Left colon (tissue), 2 donors: Measurements from ENCODE around the gene USP15. TPM values are rescaled to one million over a fixed set of nuclear protein-coding genes. Genes with fewer than 3 reads are reported as not detected.
"Not testable (repeated sequence)": the region's sequence is repeated elsewhere in the genome, so short reads cannot be mapped to it uniquely, and the experiment has no call there.

ENCODE experiments used
- ATAC-seq: fragments of 200-7000 bp; cut with Tn5 transposase; one replicate; pipeline ENCODE4 v1.9.1; 2020; ENCODE audit warnings: mild to moderate bottlenecking, moderate library complexity
- DNase-seq, 2 donors: peaks; one replicate each; pipeline ENCODE4 v3.0.0-alpha.2; 2020
- intact Hi-C, 2 donors: fragments of 100-400 bp; cut with DNase I in 1 of 2; cut with micrococcal nuclease in 1 of 2; formaldehyde crosslinking; loops; one replicate each; pipeline versions ENCODE4 v1.11.2 to v1.14.0; 2022; cut with DNase I, micrococcal nuclease
- total RNA-seq, 2 donors: library from RNA; stranded (reverse); fragmentation: NEBNext Ultra II Directional; extraction: Animal tissue kit (Norgen Biotek cat#: 25700); gene quantifications; one replicate each; pipeline ENCODE4 v1.2.1, GENCODE V29; 2021
- donor health status: DM: no; HTN: no; CAD: no.
- donor health status: DM: yes; HTN: yes; CAD: no.

The USP15 gene
- total RNA-seq, 2 donors from 2014 or later: 55.3 to 61.2 TPM

- no peak for DNase-seq
- intact Hi-C loops: no loop called here
- no peak for ATAC-seq
These were observed 136.5 kb downstream of the USP15 start for GRCh38 chr12:62396750-62397149.

GRCh38 chr12:62400135-62400534 lies 139.9 kb downstream of the USP15 start:
- intact Hi-C loops: no loop called here
- ATAC-seq (no peak), DNase-seq (no peak)

- intact Hi-C loops: no loop called here
- ATAC-seq: no peak
- DNase-seq: no peak
These were observed 141.4 kb downstream of the USP15 start for GRCh38 chr12:62401631-62402030.

GRCh38 chr12:62403031-62403430 lies 142.8 kb downstream of the USP15 start:
- intact Hi-C loops: no loop called here
- DNase-seq (no peak), ATAC-seq (no peak)

- intact Hi-C loops: no loop called here
- ATAC-seq (no peak), DNase-seq (no peak)
These were observed 147.4 kb downstream of the USP15 start for GRCh38 chr12:62407587-62407986.

- DNase-seq (no peak), ATAC-seq (no peak)
- intact Hi-C loops: no loop called here
These were observed 148.9 kb downstream of the USP15 start for GRCh38 chr12:62409068-62409467.

GRCh38 chr12:62414180-62414579 lies 154.0 kb downstream of the USP15 start:
- intact Hi-C loops: no loop called here
- no peak for DNase-seq
- ATAC-seq: no peak

GRCh38 chr12:62426089-62426488 lies 165.9 kb downstream of the USP15 start:
- intact Hi-C loops: no loop called here
- no peak for DNase-seq
- no peak for ATAC-seq

GRCh38 chr12:62429457-62429856 lies 169.3 kb downstream of the USP15 start:
- intact Hi-C loops: no loop called here
- no peak for ATAC-seq
- no peak for DNase-seq

GRCh38 chr12:62434494-62435302 lies 174.5 kb downstream of the USP15 start:
- ATAC-seq (peak; percentile 48), DNase-seq (no peak)
- intact Hi-C loops: loop anchor here in 1 of 2 donors (5.0 kb wide), 1 partner anchor 368 kb away; no protein-coding TSS in a partner anchor

- intact Hi-C loops: loop anchor here in 1 of 2 donors (5.0 kb wide), 1 partner anchor 367 kb away; no protein-coding TSS in a partner anchor
- DNase-seq: peak; percentile 30 to 62
- ATAC-seq: peak; percentile 84
These were observed 175.3 kb downstream of the USP15 start for GRCh38 chr12:62435303-62436163.

GRCh38 chr12:62436164-62436503 lies 175.9 kb downstream of the USP15 start:
- ATAC-seq (no peak), DNase-seq (peak in 1 of 2 donors; percentile 6)
- intact Hi-C loops: loop anchor here in 1 of 2 donors (5.0 kb wide), 1 partner anchor 366 kb away; no protein-coding TSS in a partner anchor

GRCh38 chr12:62438098-62438692 lies 178.0 kb downstream of the USP15 start:
- ATAC-seq: peak; percentile 68
- intact Hi-C loops: loop anchor here in 1 of 2 donors (5.0 kb wide), 1 partner anchor 364 kb away; no protein-coding TSS in a partner anchor
- peak in 1 of 2 donors; percentile 69 for DNase-seq

GRCh38 chr12:62446754-62447452 lies 186.7 kb downstream of the USP15 start:
- DNase-seq: no peak
- ATAC-seq: peak; percentile 96
- intact Hi-C loops: no loop called here

- ATAC-seq (no peak), DNase-seq (no peak)
- intact Hi-C loops: no loop called here
These were observed 188.2 kb downstream of the USP15 start for GRCh38 chr12:62448436-62448835.

- intact Hi-C loops: not testable (repeated sequence)
These were observed 195.2 kb downstream of the USP15 start for GRCh38 chr12:62455429-62455828.

GRCh38 chr12:62458626-62459025 lies 198.4 kb downstream of the USP15 start:
- intact Hi-C loops: no loop called here

More at GRCh38 chr12:62455429-62455828, 195.2 kb downstream of the USP15 start:
- DNase-seq, ATAC-seq: not testable (repeated sequence)

GRCh38 chr12:62459976-62460375 lies 199.8 kb downstream of the USP15 start:
- no peak for ATAC-seq
- no peak for DNase-seq
- intact Hi-C loops: no loop called here

More at GRCh38 chr12:62458626-62459025, 198.4 kb downstream of the USP15 start:
- ATAC-seq (no peak), DNase-seq (no peak)
